Smooth muscle cell of the brain vasculature (primary cell): Measurements from ENCODE around the gene CACNA1E.

Source experiments
- DNase-seq: peaks from one replicate; pipeline ENCODE4 v3.0.0-alpha.2; 2012; ENCODE audit warnings: low read depth, low spot score

Gene CACNA1E

DNA sequence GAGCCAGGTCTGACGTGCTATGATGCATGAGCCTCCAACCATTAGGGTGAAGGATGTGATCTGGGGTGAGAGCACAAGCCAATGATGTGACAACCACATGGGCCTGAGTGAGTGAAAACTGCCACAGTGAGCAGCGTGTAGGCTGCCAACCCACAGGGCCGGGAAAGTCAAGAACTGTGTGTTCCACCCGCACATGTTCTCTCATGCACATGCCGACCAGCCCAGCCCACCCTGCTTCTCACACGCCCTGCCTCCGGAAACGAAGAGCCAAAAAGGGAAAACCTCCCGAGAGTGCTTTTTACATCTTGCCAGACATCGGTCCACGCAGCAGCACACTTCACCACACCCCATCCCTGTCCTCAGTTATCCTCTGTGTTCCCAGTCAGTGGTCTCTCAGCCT lies 197.0 kb downstream of the CACNA1E start:
- DNase-seq, result no peak

DNA sequence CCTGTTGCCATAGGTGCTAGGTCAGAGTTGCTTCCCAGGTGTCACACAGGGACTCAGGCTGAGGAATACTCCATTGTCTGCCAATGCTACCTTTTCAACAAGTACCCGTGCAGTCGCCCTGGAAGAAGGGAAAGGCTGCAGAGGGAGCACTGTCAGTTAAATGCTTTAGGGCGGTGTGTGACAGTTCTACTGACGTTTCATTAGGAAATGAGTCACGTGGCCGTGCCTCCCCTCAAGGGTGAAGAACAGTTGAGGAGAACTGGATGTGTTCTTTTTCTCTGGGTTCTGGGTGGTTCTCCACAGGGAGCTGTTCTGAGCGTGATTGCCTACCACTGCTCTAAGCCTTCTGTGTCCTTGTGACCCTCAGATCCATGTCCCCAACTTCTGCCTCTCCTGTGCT lies 197.6 kb downstream of the CACNA1E start:
- no peak for DNase-seq

DNA sequence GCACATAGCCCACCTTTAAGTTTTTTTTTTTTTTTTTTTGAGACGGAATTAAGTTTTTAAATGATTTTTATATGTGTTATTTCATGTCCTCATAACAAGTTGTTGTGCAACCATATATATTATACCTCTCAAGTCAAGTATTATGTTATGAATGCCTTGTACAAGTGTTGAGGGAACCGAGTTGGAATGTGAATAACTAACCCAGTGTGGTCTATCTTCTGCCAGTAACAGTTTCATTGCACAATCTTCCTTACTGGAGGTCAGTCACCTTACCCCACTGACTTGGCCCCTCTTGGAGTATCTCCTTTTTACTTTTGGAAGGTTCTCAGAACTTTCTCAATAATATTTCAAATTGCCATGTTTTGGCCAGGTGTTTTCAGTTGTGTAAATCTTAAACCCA lies 201.9 kb downstream of the CACNA1E start:
- no peak for DNase-seq

- DNase-seq, result no peak
Measured at GRCh38 chr1:181701891-181702290, 218.6 kb downstream of the CACNA1E start.

DNA sequence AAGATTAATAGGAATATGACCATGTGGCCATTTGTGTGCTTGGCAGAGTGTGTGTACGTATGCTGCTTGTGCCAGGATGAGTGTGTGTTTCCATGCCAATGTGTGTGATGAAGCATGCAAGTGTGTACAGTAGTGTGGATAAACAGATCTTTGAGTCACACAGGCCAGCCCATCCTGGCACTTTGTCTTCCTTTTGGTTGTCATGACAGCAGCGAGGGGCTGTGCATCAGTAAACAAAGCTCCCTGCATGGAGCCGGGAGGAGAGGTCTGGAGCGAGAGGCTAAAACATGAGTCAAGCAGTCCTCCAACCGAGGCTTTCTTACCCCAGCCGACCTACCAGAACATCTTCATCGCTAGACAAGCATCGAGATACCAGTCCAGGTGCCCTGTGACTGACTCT lies 221.2 kb downstream of the CACNA1E start:
- no peak for DNase-seq

DNA sequence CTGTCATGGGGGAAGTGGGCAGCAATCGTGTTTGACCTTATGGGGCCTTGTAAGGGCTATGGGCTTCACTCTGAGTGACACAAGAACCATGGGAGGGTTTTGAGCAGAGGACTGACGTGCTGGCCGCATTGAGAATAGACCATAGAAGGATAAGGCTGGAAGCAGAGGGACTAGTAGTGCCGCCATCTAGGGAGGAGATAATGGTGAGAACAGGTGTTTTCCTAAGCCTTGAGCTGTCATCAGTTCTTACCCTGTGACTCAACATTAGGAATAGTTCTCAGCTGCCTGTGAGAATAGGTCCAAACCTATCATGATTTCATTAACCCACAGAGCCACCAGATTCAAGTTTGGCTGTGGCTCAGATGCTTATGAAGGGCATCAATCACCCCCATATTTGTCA lies 228.5 kb downstream of the CACNA1E start:
- DNase-seq, result no peak

DNA sequence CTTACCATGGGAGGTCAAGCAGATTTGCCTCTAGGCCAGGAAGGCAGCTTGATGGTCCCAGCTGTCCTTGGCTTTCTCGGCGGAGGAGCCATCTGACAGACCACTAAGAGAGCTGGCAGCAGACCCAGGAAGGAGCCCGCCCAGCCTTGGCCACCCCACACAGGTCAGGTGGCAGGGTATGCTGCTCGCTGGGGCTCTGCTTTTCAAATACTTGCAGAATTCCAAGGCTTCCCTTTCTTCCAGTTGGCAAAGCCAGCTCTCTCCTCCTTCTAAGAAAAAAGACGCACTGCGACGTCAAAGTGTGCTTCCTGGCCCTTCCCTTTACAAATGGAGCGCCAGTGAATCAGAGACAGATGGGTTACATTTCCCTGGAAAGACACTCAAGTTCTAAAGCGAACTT lies 229.4 kb downstream of the CACNA1E start:
- no peak for DNase-seq

- DNase-seq, result no peak
Measured at GRCh38 chr1:181714428-181714827, 231.1 kb downstream of the CACNA1E start.

GRCh38 chr1:181718034-181718433 lies 234.7 kb downstream of the CACNA1E start:
- no peak for DNase-seq

DNA sequence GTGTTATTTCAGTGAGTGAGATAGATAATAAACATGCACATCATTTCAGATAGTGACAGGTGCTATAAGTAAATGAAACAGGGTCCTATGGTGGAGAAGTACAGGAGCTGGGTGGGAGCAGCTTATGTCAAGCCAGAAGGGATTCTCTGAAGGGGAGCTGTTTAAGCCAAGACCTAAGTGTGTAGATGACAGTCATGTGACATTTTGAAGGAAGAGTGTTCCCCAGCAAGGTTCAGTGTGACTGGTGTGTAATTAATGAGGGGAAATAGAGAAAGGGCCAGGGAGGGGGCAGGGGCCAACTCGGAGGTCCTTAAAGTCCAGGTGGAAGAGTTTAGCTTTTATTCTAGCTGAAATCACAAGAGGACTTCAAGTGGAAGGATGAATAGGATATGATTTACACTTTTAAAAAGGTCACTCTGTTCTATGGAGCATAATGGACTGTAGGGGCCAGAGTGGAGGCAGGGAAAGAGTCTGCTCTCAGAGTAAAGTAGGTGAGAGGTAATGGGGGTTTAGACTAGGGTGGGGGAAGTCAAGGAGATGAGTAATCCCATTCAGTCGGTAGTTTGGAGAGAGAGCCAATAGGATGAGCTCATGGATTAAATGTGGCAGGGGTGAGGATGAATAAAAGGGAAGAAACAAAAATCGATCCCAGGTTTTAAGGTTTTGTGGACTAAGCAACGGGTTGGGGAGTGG lies 243.1 kb downstream of the CACNA1E start:
- no peak for DNase-seq

DNA sequence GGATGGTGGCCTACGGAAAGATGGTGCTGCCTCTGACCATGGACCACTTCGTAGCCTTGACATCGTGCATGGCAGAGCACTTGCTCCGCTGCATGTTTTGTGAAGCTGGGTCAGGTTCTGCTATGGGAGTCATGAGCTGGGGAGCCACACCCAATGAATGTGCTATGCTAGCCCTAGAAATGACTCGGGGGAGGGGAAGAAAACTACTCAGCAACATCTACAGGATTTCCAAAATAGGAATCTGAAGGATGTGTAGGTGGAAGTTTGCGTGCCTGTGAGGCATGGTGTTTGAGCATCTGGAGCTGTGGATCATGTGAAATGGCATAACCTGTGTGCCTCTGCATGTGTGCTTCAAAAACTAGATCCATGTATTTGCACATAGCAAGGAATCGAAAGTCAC lies 247.3 kb downstream of the CACNA1E start:
- no peak for DNase-seq

DNA sequence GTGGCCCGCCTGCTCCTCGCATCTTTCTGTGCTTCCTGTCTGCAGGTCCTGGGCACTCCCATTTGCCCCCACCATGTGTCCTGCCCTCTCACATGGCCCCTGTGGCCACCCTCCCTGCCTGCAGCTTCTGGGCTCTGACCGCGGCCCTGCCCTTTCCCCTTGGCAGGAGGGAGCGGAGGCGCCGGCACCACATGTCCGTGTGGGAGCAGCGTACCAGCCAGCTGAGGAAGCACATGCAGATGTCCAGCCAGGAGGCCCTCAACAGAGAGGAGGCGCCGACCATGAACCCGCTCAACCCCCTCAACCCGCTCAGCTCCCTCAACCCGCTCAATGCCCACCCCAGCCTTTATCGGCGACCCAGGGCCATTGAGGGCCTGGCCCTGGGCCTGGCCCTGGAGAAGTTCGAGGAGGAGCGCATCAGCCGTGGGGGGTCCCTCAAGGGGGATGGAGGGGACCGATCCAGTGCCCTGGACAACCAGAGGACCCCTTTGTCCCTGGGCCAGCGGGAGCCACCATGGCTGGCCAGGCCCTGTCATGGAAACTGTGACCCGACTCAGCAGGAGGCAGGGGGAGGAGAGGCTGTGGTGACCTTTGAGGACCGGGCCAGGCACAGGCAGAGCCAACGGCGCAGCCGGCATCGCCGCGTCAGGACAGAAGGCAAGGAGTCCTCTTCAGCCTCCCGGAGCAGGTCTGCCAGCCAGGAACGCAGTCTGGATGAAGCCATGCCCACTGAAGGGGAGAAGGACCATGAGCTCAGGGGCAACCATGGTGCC lies 249.1 kb downstream of the CACNA1E start:
- no peak for DNase-seq

DNA sequence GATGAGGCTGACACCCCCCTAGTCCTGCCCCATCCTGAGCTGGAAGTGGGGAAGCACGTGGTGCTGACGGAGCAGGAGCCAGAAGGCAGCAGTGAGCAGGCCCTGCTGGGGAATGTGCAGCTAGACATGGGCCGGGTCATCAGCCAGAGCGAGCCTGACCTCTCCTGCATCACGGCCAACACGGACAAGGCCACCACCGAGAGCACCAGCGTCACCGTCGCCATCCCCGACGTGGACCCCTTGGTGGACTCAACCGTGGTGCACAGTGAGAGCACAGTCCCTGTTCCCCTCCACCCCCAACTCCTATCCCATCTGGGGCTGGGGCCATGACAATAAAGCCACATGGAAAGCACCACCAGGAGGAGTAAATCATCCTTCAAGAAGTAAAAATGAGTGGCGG lies 250.2 kb downstream of the CACNA1E start:
- no peak for DNase-seq

DNA sequence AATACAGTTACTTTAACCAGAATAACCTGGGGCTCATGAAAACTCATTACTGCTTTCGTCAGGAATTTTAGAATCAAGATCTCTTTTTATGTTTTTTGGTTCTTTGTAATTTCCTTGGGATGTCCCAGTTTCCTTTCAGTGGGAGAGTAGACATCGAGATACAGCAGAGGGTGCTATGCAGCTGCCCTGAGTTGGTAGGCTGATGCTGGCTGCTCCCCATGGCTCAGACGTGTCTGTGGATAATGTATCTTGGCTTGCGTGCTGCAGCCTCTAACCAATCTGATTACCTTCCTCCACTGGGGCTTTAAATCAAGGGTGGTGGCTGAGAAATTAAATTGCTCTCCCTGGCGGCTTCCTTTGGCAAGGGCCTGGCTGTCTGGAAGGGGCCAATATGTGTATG lies 253.7 kb downstream of the CACNA1E start:
- no peak for DNase-seq

GRCh38 chr1:181739214-181739613 lies 255.9 kb downstream of the CACNA1E start:
- no peak for DNase-seq

DNA sequence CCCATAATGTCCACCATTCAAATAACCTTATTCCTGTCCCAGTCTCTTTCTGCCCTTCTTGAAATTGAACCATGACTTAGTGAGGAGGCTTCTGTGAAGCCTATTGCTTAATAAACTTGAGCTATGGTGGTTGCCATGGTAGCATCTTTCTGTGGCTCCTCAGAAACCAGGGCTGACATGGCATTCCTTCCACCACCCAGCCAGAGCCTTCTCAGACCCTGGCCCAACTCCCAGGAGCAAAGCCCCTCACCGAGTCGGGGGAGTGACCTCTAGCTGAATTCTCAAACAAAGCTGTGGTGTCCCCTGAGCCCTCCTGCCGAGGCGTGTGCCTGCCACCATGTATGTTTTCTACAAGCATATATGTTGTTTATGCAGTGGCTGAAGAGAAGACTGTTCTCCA lies 259.1 kb downstream of the CACNA1E start:
- no peak for DNase-seq

DNA sequence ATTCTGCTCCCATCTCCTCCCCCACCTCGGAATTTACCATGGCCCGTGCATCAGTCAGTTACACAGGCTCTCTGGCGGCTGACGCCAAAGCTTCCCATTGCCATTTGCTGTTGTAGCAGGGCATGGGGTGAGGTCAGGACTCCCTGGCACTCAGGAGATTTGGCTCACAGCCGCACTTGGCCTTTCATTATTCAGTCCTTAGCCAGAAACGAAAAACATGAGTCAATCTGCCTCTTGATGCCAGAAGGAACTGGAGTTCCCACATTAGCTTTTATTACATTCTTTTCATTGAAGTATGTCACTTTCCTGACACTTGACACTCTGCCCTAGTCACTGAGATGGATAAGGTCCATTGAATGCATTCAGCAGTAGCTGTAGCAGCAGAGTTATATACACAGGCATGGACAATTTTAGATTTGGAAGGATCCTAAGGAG lies 260.6 kb downstream of the CACNA1E start:
- DNase-seq, result no peak

GRCh38 chr1:181746224-181746623 lies 262.9 kb downstream of the CACNA1E start:
- no peak for DNase-seq

DNA sequence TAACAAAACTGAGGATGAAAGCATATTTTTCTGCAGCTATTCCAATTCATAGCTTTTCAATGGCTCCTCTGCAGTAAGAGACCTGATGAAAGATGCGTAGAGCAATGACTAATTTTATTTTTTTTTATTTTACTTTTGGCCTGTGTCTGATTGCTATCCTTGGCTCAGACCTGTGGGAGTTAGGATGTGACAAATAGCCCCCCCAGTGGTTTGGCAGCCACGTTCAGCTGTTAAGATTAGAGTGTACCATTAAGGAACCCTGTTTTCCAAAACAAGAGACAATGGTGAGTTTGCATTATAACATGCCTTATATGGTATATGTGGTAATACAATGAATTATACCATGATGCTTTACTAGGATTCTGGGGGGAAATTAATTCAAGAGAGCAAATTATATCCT lies 264.7 kb downstream of the CACNA1E start:
- no peak for DNase-seq

GRCh38 chr1:181754103-181754502 lies 270.8 kb downstream of the CACNA1E start:
- DNase-seq, result no peak

DNA sequence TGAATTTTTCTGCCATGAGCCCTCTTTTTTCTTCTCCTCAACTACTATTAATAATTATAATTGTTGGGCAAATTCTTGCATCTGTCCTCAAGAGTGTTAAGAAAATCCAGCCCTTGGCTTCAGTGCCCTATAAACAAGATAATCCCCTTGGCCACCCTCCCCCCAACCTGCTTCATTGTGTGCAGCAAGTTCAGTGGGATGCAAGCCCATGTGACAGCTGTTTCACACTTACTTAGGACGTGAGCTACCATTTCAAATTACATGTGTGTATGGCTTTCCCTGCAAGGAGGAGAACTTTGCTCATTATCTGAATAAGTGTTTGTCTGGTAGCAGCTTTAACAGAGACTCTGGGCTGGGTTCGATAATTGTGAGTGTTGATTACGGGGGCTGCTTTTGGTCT lies 276.2 kb downstream of the CACNA1E start:
- DNase-seq, result no peak

DNA sequence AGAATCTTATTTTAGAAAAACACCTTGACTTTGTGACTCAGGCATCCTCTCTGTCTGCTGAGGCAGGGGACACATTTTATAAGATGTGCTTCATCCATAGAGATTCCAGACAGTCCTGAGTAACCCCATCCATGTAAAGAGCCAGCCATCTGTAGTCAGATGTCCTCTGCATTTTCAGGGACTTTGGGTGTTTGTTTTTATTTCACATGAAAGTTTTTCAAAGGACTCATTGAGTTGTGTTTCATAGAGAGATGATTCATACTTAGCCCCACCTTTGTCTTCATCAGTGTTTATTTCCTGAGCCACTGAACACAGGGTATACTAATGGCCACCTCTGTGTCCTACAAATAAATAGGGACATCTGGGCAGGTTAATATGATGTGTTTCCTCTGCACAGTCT lies 280.4 kb downstream of the CACNA1E start:
- DNase-seq, result no peak

DNA sequence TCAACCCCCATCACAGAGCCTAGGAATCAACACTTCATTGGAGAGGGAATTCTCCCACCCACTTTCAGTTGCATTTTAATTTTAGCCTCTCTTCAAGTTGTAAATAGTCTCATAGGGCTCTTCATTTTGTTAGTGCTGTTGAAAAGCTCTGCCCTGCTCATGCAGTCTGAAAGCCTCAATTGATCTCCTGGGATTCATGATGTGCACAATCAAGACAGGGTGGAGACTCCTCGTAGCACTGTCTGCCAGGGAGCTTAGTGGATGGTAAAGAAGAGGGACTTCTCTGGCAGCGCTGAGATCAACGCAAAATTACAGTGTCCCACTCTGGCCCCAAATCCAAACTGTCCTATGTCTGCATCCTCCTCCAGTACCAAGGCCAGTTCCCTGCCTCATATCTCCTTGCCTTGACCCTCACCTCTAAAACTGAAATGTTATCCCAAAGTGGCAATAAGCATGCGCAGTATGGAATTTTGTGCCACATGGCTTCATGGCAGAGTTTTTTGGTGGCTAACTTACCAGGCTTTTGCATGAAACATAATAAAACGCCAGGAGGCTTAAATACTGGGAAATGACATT lies 282.2 kb downstream of the CACNA1E start:
- no peak for DNase-seq
